Activated naive CD4-positive, alpha-beta T cell (primary cell): ENCODE results near the gene BACE1-AS.

Source experiments
- DNase-seq, 4 experiments: peaks; one replicate each; lab custom pipeline; 2025; lab: John Stamatoyannopoulos, UW

The BACE1-AS gene

DNA sequence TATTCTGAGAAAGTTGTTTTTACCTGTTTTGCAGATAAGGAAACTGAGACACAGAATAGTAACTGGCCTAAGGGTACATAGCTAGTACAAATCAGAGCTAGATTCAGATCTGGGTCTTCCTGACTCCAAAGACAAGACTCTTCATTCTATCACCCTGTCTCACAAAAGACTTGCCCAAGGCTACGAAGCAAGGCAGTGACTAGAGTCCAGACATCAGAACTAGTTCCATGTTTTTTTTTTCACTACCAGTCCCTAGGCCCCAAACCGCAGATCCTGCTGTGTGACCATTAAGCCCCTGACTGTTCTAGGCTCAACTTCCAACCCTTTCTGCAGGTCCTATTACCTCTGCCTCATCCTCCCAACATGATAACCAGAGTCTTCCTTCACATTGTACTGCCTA, 1.5 kb downstream of the BACE1-AS start:
- no peak for DNase-seq

DNA sequence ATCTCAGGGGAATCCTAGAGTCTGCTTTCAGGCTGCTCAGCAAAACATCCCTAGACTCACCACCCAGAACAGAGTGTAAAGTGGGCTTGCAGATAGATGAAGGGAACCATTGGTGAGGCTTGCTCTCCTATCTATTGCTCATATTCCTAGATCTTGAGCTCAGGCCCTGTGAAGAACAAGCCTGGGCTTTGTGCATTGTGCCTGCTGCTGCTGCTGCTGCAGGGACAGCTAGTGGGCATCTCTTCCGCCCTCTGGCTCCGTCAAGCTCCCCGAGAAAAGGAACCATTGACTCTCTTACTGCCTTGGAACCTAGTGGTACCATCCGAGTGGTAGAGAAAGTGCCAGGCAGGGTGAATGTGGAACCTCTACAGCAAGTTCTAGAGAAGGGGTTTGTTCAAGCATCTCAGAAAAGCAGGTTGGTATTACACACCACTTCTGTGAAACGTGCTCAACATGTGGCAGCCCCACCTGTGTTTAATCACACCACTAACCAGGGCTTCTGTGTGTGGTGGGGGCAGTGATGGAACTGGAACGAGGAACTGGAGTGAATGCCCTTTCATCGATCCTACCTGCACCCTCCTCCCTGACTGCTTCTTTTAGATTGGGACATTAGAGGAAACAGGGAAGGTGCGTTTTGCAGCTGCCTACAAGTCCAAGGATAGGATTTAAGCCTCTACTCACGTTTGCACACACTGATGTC, 4.4 kb downstream of the BACE1-AS start:
- DNase-seq = no peak

- no peak for DNase-seq
Observed at GRCh38 chr11:117296881-117297280, 5.7 kb downstream of the BACE1-AS start.

DNA sequence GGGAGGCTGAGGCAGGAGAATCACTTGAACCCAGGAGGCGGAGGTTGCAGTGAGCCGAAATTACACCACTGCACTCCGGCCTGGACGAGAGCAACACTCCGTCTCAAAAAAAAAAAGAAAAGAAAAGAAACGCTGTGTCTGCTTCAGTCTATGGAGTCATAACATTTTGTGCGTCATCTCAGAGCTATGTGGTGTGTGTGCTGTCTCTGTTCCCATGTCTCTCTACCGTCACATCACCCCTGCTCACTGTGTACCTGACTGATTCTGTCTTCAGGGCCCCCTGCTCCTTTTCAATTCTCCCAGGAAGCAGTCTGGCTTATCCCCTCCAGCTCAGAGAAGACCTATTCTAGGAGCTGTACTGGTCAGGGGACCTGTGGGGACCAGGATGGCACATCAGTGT, 7.0 kb downstream of the BACE1-AS start:
- no peak for DNase-seq

GRCh38 chr11:117299351-117300282, 8.5 kb downstream of the BACE1-AS start:
- no peak for DNase-seq

DNA sequence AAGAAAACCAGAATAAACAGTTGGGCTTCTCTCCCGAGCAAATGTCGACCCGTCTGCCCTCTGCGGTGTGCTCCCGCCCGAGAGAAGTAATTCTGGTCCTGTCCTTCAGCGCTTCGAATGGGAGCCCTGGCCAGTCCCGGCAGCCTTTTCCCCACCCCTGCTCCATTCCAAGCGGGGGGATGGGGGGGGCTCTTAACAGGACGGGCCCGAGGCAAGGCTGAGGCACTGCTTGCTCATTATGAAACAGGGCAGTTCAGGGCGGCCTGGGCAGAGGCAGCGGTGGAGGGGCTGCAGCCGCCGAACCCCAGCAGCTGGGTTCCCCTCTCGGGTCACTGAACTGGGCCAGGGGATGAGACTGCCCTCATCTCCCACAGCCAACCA, 9.1 kb downstream of the BACE1-AS start:
- no peak for DNase-seq

GRCh38 chr11:117300773-117301172, 9.6 kb downstream of the BACE1-AS start:
- DNase-seq = no peak

- no peak for DNase-seq
Observed at GRCh38 chr11:117302228-117302627, 11.1 kb downstream of the BACE1-AS start.

- DNase-seq = no peak
Observed at GRCh38 chr11:117303101-117303500, 12.0 kb downstream of the BACE1-AS start.

- no peak for DNase-seq
Observed at GRCh38 chr11:117303646-117304315, 12.6 kb downstream of the BACE1-AS start.

- DNase-seq = no peak
Observed at GRCh38 chr11:117305145-117305544, 14.0 kb downstream of the BACE1-AS start.

- DNase-seq = no peak
Observed at GRCh38 chr11:117309310-117309709, 18.2 kb downstream of the BACE1-AS start.

GRCh38 chr11:117313091-117313490, 21.9 kb downstream of the BACE1-AS start:
- DNase-seq = no peak

GRCh38 chr11:117313828-117314768, 23.0 kb downstream of the BACE1-AS start:
- DNase-seq = no peak

DNA sequence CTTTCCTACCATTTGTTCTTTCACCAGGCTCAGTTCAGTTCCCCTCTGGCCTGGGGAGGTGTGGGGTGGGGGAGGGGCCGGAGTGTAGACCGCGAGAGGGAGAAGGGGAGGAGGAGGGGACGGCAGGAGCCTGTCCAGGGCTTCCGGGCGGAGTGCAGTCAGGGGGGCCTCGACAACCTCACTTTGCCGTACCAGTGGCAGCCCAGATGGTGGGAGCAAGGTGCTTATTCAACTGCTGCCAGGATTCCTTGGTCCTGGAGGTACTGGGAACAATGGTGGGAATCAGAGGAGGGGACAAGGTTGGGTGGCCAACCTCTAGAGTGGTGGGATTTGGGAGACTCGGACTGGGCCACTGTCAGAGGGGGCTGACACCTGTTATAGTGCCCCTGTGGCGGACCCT, 23.7 kb downstream of the BACE1-AS start:
- DNase-seq = no peak

GRCh38 chr11:117315285-117316196, 24.4 kb downstream of the BACE1-AS start:
- DNase-seq = no peak

- no peak for DNase-seq
Observed at GRCh38 chr11:117316197-117316961, 25.2 kb downstream of the BACE1-AS start, which contains the start of gene BACE1. BACE1 (minus strand) TSS chr11:117316256; CDS start chr11:117315795, 461 bp downstream.

DNA sequence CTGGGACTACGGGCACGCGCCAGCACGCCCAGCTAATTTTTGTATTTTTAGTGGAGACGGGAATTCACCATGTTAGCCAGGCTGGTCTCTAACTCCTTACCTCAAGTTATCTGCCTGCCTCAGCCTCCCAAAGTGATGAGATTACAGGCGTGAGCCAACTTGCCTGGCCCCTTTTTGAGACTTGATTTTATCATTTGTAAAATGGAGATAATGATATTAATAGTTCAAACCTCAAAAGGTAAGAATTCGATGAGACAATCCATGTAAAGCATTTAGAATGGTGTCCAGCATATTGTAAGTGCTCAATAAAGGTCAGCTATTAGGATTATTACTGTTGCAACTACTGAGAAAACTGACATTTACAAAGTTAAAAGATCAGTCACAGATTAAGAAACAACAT, 27.6 kb downstream of the BACE1-AS start:
- DNase-seq = no peak

DNA sequence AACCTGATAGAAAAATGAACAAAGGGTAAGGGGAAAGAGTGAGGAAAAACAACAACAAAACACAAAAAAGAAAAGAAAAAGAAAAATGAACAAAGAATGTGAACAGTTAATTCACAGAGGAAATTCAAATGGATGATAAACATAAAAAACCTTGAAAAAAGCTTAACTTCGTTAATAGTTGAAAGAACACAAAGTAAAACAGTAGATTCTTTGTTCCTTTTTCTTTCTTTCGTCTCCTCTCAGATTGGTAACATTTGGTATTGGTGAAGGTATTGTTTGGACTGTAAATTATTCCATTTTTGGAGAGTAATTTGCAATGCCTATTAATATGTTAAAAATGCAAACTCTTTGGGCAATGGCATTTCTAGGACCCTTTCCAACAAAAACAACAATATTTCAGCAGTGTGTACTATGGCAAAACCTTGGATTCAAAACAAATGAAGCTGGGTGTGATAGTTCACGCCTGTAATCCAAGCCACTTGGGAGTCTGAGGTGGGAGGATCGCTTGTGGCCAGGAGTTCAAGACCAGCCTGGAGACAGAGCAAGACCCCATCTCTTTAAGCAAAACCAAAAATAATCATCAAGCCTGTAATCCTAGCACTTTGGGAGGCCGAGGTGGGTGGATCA, 28.2 kb downstream of the BACE1-AS start:
- DNase-seq = no peak
